Hepatocyte (in vitro differentiated cells): ENCODE results near the gene PRDM16.

Source experiments
- CTCF ChIP-seq: fragments of 200-600 bp; sonication (generic); IDR thresholded peaks from 2 replicates; pipeline ENCODE4 v1.5.1; 2016; ENCODE audit warnings: antibody characterized with exemption, mild to moderate bottlenecking; ENCODE audit not compliant: poor library complexity
- EZH2 ChIP-seq: fragments of 200-600 bp; sonication (generic); IDR thresholded peaks from 2 replicates; pipeline ENCODE4 v1.6.1; 2016; ENCODE audit warnings: antibody characterized with exemption, mild to moderate bottlenecking, borderline replicate concordance
- EZH2phosphoT487 ChIP-seq: fragments of 200-600 bp; sonication (generic); IDR thresholded peaks from one replicate; pipeline ENCODE4 v1.6.1; 2018; ENCODE audit warnings: antibody characterized with exemption, mild to moderate bottlenecking, low read depth, moderate library complexity; ENCODE audit not compliant: unreplicated experiment, severe bottlenecking

DNA sequence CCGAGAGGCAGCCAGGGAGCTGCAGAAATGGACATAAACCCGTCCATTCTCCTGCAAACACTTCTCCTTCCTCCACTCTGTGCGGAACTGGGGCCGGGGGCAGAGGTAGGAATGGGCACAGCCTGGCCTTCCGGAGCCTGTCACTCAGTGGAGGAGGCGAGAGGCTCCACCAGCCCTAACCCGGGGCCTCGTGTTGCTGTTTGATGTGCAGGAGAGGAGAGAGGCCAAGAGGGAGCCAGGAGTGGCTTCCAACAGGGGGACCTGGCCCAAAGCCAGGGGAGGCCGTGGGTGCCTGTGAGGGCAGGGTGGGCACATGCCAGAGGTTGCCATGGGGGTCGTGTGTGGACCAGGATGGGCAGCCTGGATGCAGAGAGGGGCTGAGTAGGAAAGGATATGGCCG lies 227.3 kb downstream of the PRDM16 start:
- TF ChIP-seq CTCF (no peak), EZH2 (no peak), EZH2phosphoT487 (no peak)
